ENCODE measurements around the gene PYURF. TPM values are rescaled to one million over a fixed set of nuclear protein-coding genes. Genes with fewer than 3 reads are reported as not detected.

Gene PYURF
- total RNA-seq, 1 donor from 2014 or later: 56.1 TPM

DNA sequence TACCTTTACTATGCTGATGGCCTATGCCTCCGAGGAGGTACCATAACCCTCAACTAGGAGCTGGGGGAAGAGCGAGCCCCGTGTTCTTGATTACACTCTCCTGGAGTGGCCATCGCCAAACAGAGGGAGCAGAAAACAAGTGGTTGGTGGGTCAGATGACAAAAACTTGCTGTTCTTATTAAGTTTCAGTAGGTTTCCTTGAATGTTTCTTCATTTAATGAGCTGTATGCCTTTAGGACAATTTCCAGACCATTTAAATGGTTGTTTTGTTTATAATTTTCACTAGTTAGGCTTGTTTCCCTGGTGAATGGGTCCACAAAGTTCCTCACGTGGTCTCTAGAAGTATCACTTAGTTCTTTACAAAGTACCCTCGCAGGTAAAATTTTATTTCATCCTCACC, 4.7 kb downstream of the PYURF start:
- TF ChIP-seq, protein P1, sequence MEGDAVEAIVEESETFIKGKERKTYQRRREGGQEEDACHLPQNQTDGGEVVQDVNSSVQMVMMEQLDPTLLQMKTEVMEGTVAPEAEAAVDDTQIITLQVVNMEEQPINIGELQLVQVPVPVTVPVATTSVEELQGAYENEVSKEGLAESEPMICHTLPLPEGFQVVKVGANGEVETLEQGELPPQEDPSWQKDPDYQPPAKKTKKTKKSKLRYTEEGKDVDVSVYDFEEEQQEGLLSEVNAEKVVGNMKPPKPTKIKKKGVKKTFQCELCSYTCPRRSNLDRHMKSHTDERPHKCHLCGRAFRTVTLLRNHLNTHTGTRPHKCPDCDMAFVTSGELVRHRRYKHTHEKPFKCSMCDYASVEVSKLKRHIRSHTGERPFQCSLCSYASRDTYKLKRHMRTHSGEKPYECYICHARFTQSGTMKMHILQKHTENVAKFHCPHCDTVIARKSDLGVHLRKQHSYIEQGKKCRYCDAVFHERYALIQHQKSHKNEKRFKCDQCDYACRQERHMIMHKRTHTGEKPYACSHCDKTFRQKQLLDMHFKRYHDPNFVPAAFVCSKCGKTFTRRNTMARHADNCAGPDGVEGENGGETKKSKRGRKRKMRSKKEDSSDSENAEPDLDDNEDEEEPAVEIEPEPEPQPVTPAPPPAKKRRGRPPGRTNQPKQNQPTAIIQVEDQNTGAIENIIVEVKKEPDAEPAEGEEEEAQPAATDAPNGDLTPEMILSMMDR (IDR thresholded peaks at IDR 0.05; ENCODE audit: unreplicated experiment): no peak
- H3K9me3 Mint-ChIP-seq: no peaks in the 10 kb centered on the region
- no peaks in the 10 kb centered on the region for H3K27me3 Mint-ChIP-seq (ENCODE audit: low read depth)
- H3K36me3 Mint-ChIP-seq: no peaks in the 10 kb centered on the region
- H3K27ac Mint-ChIP-seq: no peak overlapping the region
- no peak overlapping the region for H3K4me3 Mint-ChIP-seq
- peaks cover 18% of the 10 kb centered on the region for H3K4me1 Mint-ChIP-seq
- no peak for DNase-seq (ENCODE audit: low spot score in 2 of 2, unreplicated experiment in 2 of 2)

GRCh38 chr4:88517825-88518224, 5.8 kb downstream of the PYURF start:
- Mint-ChIP-seq H3K27ac (no peak overlapping the region), H3K4me3 (no peak overlapping the region), H3K9me3 (no peaks in the 10 kb centered on the region), H3K36me3 (no peaks in the 10 kb centered on the region), H3K27me3 (ENCODE audit: low read depth) (no peaks in the 10 kb centered on the region), H3K4me1 (peaks cover 15% of the 10 kb centered on the region)
- DNase-seq (ENCODE audit: low spot score in 2 of 2, unreplicated experiment in 2 of 2): no peak
- TF ChIP-seq, protein P1 (IDR thresholded peaks at IDR 0.05; ENCODE audit: unreplicated experiment): no peak

DNA sequence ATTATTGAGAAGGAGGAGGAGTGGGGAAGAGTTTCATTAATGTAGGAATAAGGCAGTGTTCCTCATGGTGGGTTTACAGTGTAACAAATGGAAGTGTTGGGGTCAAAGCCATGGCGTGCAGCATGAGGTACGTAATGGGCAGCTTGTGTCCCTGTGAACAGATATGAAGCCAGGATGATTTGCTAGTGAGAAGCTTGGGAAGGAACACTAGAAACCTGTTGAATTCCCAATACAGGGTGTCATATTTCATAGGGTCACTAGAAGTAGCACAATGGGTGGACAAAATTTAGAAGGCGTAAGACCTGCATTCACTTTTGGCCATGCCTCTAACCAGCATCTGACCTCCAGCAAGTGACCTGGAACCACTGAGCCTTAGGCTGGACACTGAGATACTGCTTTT, 6.8 kb downstream of the PYURF start:
- Mint-ChIP-seq H3K4me1 (peaks cover 5% of the 10 kb centered on the region), H3K9me3 (no peaks in the 10 kb centered on the region), H3K36me3 (no peaks in the 10 kb centered on the region), H3K4me3 (no peak overlapping the region), H3K27ac (no peak overlapping the region), H3K27me3 (ENCODE audit: low read depth) (no peaks in the 10 kb centered on the region)
- TF ChIP-seq, protein P1 (IDR thresholded peaks at IDR 0.05; ENCODE audit: unreplicated experiment): no peak
- no peak for DNase-seq (ENCODE audit: low spot score in 2 of 2, unreplicated experiment in 2 of 2)

- Mint-ChIP-seq H3K9me3 (peaks cover 4% of the 10 kb centered on the region), H3K4me1 (no peaks in the 10 kb centered on the region), H3K27me3 (ENCODE audit: low read depth) (no peaks in the 10 kb centered on the region), H3K27ac (no peak overlapping the region), H3K36me3 (no peaks in the 10 kb centered on the region), H3K4me3 (no peak overlapping the region)
- DNase-seq (ENCODE audit: low spot score in 2 of 2, unreplicated experiment in 2 of 2): no peak
- TF ChIP-seq, protein P1 (IDR thresholded peaks at IDR 0.05; ENCODE audit: unreplicated experiment): no peak
These were observed 8.7 kb downstream of the PYURF start for GRCh38 chr4:88514557-88515511.

DNA sequence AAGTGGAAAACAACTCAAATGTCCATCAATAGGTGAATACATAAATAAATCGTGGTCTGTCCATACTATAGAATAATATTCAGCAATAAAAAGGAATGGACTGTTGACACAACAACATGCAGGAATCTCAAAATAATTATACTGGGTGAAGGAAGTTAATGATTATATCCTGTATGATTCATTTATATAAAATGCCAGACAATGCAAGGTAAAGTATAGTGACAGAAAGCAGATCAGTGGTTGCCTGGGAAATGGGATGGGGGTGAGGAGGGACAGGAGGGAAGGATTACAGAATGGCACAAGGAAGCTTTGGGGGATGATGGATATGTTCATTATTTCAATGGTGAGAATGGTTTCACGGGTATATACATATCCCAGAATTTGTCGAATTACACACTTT, 12.3 kb downstream of the PYURF start:
- Mint-ChIP-seq H3K36me3 (no peaks in the 10 kb centered on the region), H3K4me1 (no peaks in the 10 kb centered on the region), H3K27me3 (ENCODE audit: low read depth) (no peaks in the 10 kb centered on the region), H3K27ac (no peak overlapping the region), H3K9me3 (peaks cover 4% of the 10 kb centered on the region), H3K4me3 (no peak overlapping the region)
- no peak for DNase-seq (ENCODE audit: low spot score in 2 of 2, unreplicated experiment in 2 of 2)
- TF ChIP-seq, protein P1 (IDR thresholded peaks at IDR 0.05; ENCODE audit: unreplicated experiment): no peak
